A549 treated with DMSO at 1 μM for 4 hours (cell line): ENCODE measurements around the gene OR5AC2. TPM values are rescaled to one million over a fixed set of nuclear protein-coding genes. Genes with fewer than 3 reads are reported as not detected.

Source experiments
- total RNA-seq: library from RNA; stranded (reverse); fragments of 200-300 nt; extraction: Qiagen RNA extraction; gene quantifications from 5 replicates; pipeline ENCODE4 v1.2.3, GENCODE V29; 2022; ENCODE audit warnings: low read depth

OR5AC2 gene, protein sequence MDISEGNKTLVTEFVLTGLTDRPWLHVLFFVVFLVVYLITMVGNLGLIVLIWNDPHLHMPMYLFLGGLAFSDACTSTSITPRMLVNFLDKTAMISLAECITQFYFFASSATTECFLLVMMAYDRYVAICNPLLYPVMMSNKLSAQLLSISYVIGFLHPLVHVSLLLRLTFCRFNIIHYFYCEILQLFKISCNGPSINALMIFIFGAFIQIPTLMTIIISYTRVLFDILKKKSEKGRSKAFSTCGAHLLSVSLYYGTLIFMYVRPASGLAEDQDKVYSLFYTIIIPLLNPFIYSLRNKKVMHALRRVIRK
- not detected in 5 replicates for total RNA-seq

DNA sequence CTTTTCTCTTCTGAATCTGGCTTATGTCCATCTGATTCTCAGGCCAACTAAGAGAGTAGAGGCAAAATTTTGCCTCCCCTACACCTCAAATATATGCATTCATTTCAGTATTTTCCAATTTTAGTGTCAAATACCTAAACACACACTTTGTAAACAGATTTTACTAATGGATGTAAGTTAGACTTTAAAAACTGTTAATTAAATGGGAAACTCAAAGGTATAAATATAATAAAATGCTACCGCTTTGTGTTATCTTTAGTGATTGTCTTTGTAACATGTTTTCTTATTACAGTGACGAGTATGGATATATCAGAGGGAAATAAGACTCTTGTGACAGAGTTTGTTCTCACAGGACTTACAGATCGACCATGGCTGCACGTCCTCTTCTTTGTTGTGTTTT lies at the start of gene OR5AC2:
OR5AC2 (plus strand) TSS at position 301 of the 400 bp plus-strand sequence; CDS start at position 301, 0 bp downstream.

DNA sequence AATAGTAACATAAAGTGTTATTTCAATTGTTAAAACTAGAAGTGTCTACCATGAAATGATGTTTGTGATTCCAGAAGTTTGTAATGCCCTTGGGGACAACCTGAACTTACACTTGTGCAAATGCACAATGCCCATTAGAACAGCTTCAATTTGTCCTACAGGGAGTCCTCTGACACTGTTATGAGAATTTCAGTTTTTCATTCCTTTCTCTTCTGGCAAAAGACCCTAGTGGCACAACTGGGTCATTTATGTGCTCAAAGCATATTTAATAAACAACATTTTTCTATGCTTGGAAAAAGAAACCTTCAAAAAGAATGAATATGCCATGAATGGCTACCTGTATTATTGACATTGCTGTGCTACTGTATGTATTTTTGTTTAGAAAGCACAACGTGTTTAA lies 43.4 kb downstream of the OR5AC2 start, which contains the start of gene OR5H1:
OR5H1 (plus strand) TSS at position 301 of the 400 bp plus-strand sequence. CDS start 1,977 bp downstream, outside the sequence.

Other genes with a start within 250 kb of the OR5AC2 start
- 26.6 to 34.9 TPM (median 32.3 TPM) in 5 replicates for gene RIOX2, start 114.7 kb upstream of the OR5AC2 start, total RNA-seq
- not detected in 5 replicates for gene GABRR3, start 51.9 kb upstream of the OR5AC2 start, total RNA-seq
- not detected in 5 replicates for gene OR5H1, start 43.5 kb downstream of the OR5AC2 start, total RNA-seq
- not detected in 5 replicates for gene OR5H14, start 60.3 kb downstream of the OR5AC2 start, total RNA-seq
- gene OR5H15, start 79.5 kb downstream of the OR5AC2 start, total RNA-seq = not detected in 5 replicates
- not detected in 5 replicates for gene OR5H6, start 177.1 kb downstream of the OR5AC2 start, total RNA-seq
- not detected in 5 replicates for gene OR5H2, start 195.3 kb downstream of the OR5AC2 start, total RNA-seq